H1 (cell line): ENCODE data around the gene COL8A1. TPM values are rescaled to one million over a fixed set of nuclear protein-coding genes. Genes with fewer than 3 reads are reported as not detected.

Source experiments
- BACH1 ChIP-seq: IDR thresholded peaks from 2 replicates; pipeline ENCODE4 v1.6.1; 2012; ENCODE audit warnings: low read length, improper control_type of control experiment
- BCL11A ChIP-seq, 2 experiments: IDR thresholded peaks; one replicate each; pipeline ENCODE4 v1.6.1; 2011; ENCODE audit warnings: low read depth in 2 of 2, low read length in 2 of 2, mild to moderate bottlenecking in 2 of 2
- CBX5 ChIP-seq: fragments of 300-800, 300-1000 bp; sonication (generic); IDR thresholded peaks from 2 replicates; pipeline ENCODE4 v1.7.1; 2016; ENCODE audit warnings: antibody characterized with exemption, low read length, low read depth
- CHD2 ChIP-seq: IDR thresholded peaks from 2 replicates; pipeline ENCODE4 v1.6.1; 2012; ENCODE audit warnings: low read length, improper control_type of control experiment
- CREB1 ChIP-seq: IDR thresholded peaks from 2 replicates; pipeline ENCODE4 v1.6.1; 2012; ENCODE audit warnings: inconsistent platforms
- POLR2A ChIP-seq, 2 experiments: IDR thresholded peaks; 1 replicate in 1 of 2; 2 replicates in 1 of 2; pipeline ENCODE4 v1.6.1; 2011; ENCODE audit warnings: low read depth in 2 of 2, low read length in 2 of 2, mild to moderate bottlenecking in 2 of 2; ENCODE audit errors: control extremely low read depth in 1 of 2
- SIRT6 ChIP-seq: IDR thresholded peaks from one replicate; pipeline ENCODE4 v1.7.1; 2012; ENCODE audit warnings: low read length, inconsistent platforms
- SP2 ChIP-seq: IDR thresholded peaks from 2 replicates; pipeline ENCODE4 v1.6.1; 2012; ENCODE audit warnings: mild to moderate bottlenecking, low read length, inconsistent platforms
- ZNF274 ChIP-seq: IDR thresholded peaks from 2 replicates; pipeline ENCODE4 v1.7.0; 2012; ENCODE audit warnings: low read length, borderline replicate concordance; ENCODE audit errors: extremely low read depth
- polyA plus RNA-seq, 7 experiments: library from polyadenylated mRNA; depleted of rRNA in 3 of 7; stranded (reverse) in 5 of 7; unstranded in 2 of 7; fragments of >200 nt in 5 of 7; fragments of 200-250 nt in 2 of 7; gene quantifications; 1 replicate in 5 of 7; 2 replicates in 1 of 7; 4 replicates in 1 of 7; pipeline versions ENCODE4 v1.2.1 to v1.2.3, GENCODE V29; 2011 to 2013; ENCODE audit warnings: missing spikeins in 2 of 7, mixed read lengths in 2 of 7
- total RNA-seq: library from RNA; stranded (reverse); fragmentation: NEBNext Ultra II Directional; extraction: Animal tissue kit (Norgen Biotek cat#: 25700); gene quantifications from 2 replicates; pipeline ENCODE4 v1.2.1, GENCODE V29; 2021
- TF ChIP-seq, protein P1 (sequence below): fragments of 300-600 bp; sonication (generic); IDR thresholded peaks from 2 replicates; pipeline ENCODE4 v1.7.1; 2012; ENCODE audit warnings: low read length, moderate library complexity, mild to moderate bottlenecking, inconsistent platforms; ENCODE audit not compliant: insufficient replicate concordance
- TF ChIP-seq, protein P2 (sequence below): IDR thresholded peaks from 2 replicates; pipeline ENCODE4 v1.6.1; 2012; ENCODE audit warnings: inconsistent platforms

COL8A1 gene
- total and polyA plus RNA-seq, 2 of the 8 experiments (the other 6 are each of a cell fraction or from before 2014, with no cell fraction given): 0.21 to 1.2 TPM

DNA sequence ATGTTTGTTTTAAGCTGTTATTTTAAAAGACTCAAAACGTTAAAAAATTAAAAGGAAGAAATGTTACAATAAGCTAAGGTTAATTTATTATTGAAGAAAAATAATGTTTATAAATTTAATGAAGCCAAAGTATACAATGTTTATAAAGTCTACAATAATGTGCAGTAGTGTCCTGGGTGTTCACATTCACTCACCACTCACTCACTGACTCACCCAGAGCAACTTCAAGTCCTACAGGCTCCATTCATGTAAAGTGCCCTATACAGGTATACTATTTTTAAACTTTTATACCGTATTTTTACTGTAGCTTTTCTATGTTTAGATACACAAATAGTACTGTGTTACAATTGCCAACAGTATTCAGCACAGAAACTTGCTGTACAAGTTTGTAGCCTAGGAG is 55.2 kb downstream of the COL8A1 start (continued):
- TF ChIP-seq, protein P1, sequence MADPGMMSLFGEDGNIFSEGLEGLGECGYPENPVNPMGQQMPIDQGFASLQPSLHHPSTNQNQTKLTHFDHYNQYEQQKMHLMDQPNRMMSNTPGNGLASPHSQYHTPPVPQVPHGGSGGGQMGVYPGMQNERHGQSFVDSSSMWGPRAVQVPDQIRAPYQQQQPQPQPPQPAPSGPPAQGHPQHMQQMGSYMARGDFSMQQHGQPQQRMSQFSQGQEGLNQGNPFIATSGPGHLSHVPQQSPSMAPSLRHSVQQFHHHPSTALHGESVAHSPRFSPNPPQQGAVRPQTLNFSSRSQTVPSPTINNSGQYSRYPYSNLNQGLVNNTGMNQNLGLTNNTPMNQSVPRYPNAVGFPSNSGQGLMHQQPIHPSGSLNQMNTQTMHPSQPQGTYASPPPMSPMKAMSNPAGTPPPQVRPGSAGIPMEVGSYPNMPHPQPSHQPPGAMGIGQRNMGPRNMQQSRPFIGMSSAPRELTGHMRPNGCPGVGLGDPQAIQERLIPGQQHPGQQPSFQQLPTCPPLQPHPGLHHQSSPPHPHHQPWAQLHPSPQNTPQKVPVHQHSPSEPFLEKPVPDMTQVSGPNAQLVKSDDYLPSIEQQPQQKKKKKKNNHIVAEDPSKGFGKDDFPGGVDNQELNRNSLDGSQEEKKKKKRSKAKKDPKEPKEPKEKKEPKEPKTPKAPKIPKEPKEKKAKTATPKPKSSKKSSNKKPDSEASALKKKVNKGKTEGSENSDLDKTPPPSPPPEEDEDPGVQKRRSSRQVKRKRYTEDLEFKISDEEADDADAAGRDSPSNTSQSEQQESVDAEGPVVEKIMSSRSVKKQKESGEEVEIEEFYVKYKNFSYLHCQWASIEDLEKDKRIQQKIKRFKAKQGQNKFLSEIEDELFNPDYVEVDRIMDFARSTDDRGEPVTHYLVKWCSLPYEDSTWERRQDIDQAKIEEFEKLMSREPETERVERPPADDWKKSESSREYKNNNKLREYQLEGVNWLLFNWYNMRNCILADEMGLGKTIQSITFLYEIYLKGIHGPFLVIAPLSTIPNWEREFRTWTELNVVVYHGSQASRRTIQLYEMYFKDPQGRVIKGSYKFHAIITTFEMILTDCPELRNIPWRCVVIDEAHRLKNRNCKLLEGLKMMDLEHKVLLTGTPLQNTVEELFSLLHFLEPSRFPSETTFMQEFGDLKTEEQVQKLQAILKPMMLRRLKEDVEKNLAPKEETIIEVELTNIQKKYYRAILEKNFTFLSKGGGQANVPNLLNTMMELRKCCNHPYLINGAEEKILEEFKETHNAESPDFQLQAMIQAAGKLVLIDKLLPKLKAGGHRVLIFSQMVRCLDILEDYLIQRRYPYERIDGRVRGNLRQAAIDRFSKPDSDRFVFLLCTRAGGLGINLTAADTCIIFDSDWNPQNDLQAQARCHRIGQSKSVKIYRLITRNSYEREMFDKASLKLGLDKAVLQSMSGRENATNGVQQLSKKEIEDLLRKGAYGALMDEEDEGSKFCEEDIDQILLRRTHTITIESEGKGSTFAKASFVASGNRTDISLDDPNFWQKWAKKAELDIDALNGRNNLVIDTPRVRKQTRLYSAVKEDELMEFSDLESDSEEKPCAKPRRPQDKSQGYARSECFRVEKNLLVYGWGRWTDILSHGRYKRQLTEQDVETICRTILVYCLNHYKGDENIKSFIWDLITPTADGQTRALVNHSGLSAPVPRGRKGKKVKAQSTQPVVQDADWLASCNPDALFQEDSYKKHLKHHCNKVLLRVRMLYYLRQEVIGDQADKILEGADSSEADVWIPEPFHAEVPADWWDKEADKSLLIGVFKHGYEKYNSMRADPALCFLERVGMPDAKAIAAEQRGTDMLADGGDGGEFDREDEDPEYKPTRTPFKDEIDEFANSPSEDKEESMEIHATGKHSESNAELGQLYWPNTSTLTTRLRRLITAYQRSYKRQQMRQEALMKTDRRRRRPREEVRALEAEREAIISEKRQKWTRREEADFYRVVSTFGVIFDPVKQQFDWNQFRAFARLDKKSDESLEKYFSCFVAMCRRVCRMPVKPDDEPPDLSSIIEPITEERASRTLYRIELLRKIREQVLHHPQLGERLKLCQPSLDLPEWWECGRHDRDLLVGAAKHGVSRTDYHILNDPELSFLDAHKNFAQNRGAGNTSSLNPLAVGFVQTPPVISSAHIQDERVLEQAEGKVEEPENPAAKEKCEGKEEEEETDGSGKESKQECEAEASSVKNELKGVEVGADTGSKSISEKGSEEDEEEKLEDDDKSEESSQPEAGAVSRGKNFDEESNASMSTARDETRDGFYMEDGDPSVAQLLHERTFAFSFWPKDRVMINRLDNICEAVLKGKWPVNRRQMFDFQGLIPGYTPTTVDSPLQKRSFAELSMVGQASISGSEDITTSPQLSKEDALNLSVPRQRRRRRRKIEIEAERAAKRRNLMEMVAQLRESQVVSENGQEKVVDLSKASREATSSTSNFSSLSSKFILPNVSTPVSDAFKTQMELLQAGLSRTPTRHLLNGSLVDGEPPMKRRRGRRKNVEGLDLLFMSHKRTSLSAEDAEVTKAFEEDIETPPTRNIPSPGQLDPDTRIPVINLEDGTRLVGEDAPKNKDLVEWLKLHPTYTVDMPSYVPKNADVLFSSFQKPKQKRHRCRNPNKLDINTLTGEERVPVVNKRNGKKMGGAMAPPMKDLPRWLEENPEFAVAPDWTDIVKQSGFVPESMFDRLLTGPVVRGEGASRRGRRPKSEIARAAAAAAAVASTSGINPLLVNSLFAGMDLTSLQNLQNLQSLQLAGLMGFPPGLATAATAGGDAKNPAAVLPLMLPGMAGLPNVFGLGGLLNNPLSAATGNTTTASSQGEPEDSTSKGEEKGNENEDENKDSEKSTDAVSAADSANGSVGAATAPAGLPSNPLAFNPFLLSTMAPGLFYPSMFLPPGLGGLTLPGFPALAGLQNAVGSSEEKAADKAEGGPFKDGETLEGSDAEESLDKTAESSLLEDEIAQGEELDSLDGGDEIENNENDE: no peak
- no peak for TF ChIP-seq CBX5
- TF ChIP-seq BACH1: no peak
- TF ChIP-seq CREB1: no peak
- TF ChIP-seq CHD2: no peak
- no peak for TF ChIP-seq POLR2A (IDR thresholded peaks at IDR 0.05; ENCODE audit: control extremely low read depth in 1 of 2, low read depth in 2 of 2, low read length in 2 of 2)
- TF ChIP-seq, protein P2, sequence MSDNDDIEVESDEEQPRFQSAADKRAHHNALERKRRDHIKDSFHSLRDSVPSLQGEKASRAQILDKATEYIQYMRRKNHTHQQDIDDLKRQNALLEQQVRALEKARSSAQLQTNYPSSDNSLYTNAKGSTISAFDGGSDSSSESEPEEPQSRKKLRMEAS: no peak
- TF ChIP-seq SP2: no peak
- TF ChIP-seq BCL11A (IDR thresholded peaks at IDR 0.05; ENCODE audit: low read depth in 2 of 2, low read length in 2 of 2): no peak
- TF ChIP-seq ZNF274: no peak
- TF ChIP-seq SIRT6: no peak
